ENCODE data around the gene SPPL2A. TPM values are rescaled to one million over a fixed set of nuclear protein-coding genes. Genes with fewer than 3 reads are reported as not detected.
A peak's percentile ranks its signal among the peaks of the same experiment; 100 is the strongest.

Gene SPPL2A
- total and polyA plus RNA-seq, 2 of the 13 experiments (the other 11 are each of a cell fraction or from before 2014, with no cell fraction given), result 80.5 to 105 TPM

GRCh38 chr15:50687302-50687902 is 78.1 kb downstream of the SPPL2A start (continued):
- 0 out of 2 replicates have a peak, but pooled peaks have one; percentile 31 for TF ChIP-seq ZNF512 (CRISPR knock-in tag; IDR thresholded peaks at IDR 0.05)
- no peak for TF ChIP-seq YY1 (IDR thresholded peaks at IDR 0.05; ENCODE audit: insufficient read depth, insufficient replicate concordance, low read depth, low read length)
- no peak for TF ChIP-seq TARDBP (CRISPR knock-in tag; IDR thresholded peaks at IDR 0.05)
- TF ChIP-seq MED1 (CRISPR knock-in tag; IDR thresholded peaks at IDR 0.05), result no peak
- no peak for TF ChIP-seq ZNF841 (CRISPR knock-in tag; IDR thresholded peaks at IDR 0.05; ENCODE audit: borderline replicate concordance)
- TF ChIP-seq CCAR2 (optimal IDR thresholded peaks at IDR 0.05; ENCODE audit: low read depth, low read length), result no peak
- no peak for TF ChIP-seq ZBTB7A (CRISPR knock-in tag; IDR thresholded peaks at IDR 0.05)
- no peak for TF ChIP-seq RFXAP (CRISPR knock-in tag; IDR thresholded peaks at IDR 0.05; ENCODE audit: borderline replicate concordance)
- no peak for TF ChIP-seq THRA (CRISPR knock-in tag; IDR thresholded peaks at IDR 0.05; ENCODE audit: borderline replicate concordance)
- TF ChIP-seq FOXO4 (CRISPR knock-in tag; conservative IDR thresholded peaks at IDR 0.05), result 0 out of 2 replicates have a peak, but pooled peaks have one; percentile 39
- 0 out of 2 replicates have a peak, but pooled peaks have one; percentile 7 for TF ChIP-seq ZNF597 (CRISPR knock-in tag; IDR thresholded peaks at IDR 0.05)
- 0 out of 2 replicates have a peak, but pooled peaks have one; percentile 18 for TF ChIP-seq ZNF670 (CRISPR knock-in tag; IDR thresholded peaks at IDR 0.05; ENCODE audit: borderline replicate concordance)
- TF ChIP-seq ZNF558 (CRISPR knock-in tag; IDR thresholded peaks at IDR 0.05; ENCODE audit: borderline replicate concordance), result no peak
- TF ChIP-seq ZFP90 (CRISPR knock-in tag; IDR thresholded peaks at IDR 0.05; ENCODE audit: borderline replicate concordance), result 0 out of 2 replicates have a peak, but pooled peaks have one; percentile 14
- TF ChIP-seq ZFP36 (IDR thresholded peaks at IDR 0.05; ENCODE audit: borderline replicate concordance, low read depth, low read length, partially characterized antibody), result no peak
- TF ChIP-seq NR3C1 (CRISPR knock-in tag; IDR thresholded peaks at IDR 0.05), result no peak
- no peak for TF ChIP-seq ZNF879 (CRISPR knock-in tag; IDR thresholded peaks at IDR 0.05)
- TF ChIP-seq HBP1 (CRISPR knock-in tag; IDR thresholded peaks at IDR 0.05; ENCODE audit: low read depth), result no peak
- TF ChIP-seq ZSCAN29 (CRISPR knock-in tag; conservative IDR thresholded peaks at IDR 0.05), result no peak
- TF ChIP-seq ZNF234 (CRISPR knock-in tag; conservative IDR thresholded peaks at IDR 0.05), result no peak
- no peak for TF ChIP-seq ARNT2 (CRISPR knock-in tag; IDR thresholded peaks at IDR 0.05; ENCODE audit: low read depth)
- no peak for TF ChIP-seq ZNF773 (CRISPR knock-in tag; IDR thresholded peaks at IDR 0.05; ENCODE audit: borderline replicate concordance)
- TF ChIP-seq ZNF768 (CRISPR knock-in tag; IDR thresholded peaks at IDR 0.05), result no peak
- no peak for TF ChIP-seq ZNF619 (CRISPR knock-in tag; IDR thresholded peaks at IDR 0.05)

Measured in HepG2 (cell line).